ENCODE measurements around the gene TRDMT1.
A peak's percentile ranks its signal among the peaks of the same experiment; 100 is the strongest.

TRDMT1 gene

DNA sequence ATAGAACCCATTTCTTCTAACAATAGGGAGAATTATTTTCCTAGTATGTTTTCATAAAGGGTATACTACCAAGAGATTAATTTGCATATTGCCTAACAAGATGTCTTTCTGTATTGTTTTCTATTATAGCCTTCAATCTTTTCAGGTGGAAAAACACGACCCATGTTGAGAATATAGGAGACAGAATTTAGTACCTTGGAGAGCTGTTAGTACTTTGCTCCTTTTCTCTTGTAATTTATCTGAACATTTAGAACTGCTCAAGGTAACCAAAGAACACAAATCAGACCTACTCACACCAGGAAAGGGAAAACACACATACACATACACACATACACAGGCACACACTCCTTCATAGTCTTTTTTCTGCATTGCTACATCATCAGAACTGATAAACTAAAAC, 7.8 kb upstream of the TRDMT1 start:
- Histone ChIP-seq H2AFZ (ENCODE audit: low read length) (no peak overlapping the region), H3K9ac (ENCODE audit: low read depth, low read length, poor library complexity) (no peak overlapping the region), H3K27me3 (ENCODE audit: control insufficient read depth in 3 of 3, insufficient read depth in 3 of 3, low read depth in 1 of 3, low read length in 3 of 3) (no peaks in the 10 kb centered on the region), H3K4ac (ENCODE audit: low read length) (no peak overlapping the region), H3K4me2 (ENCODE audit: insufficient read depth, low read length, poor library complexity, severe bottlenecking) (no peak overlapping the region), H2BK120ac (ENCODE audit: low read depth, low read length) (no peak overlapping the region), H2BK12ac (ENCODE audit: low read length) (no peak overlapping the region), H3K14ac (ENCODE audit: low read length) (no peak overlapping the region), H3K4me1 (ENCODE audit: control insufficient read depth in 2 of 2, insufficient read depth in 1 of 2, low read depth in 1 of 2, low read length in 2 of 2) (peaks cover 6 to 11% of the 10 kb centered on the region in 2 donors), H3K79me1 (ENCODE audit: low read depth, low read length) (no peaks in the 10 kb centered on the region), H3K4me3 (ENCODE audit: low read length in 2 of 2) (no peak overlapping the region), H4K8ac (ENCODE audit: low read depth, low read length) (no peak overlapping the region), H3K9me3 (replicated peaks in 1 of 2; ENCODE audit: control insufficient read depth in 2 of 2, insufficient read depth in 1 of 2, low read depth in 1 of 2, low read length in 2 of 2) (no peaks in the 10 kb centered on the region), H2BK5ac (ENCODE audit: low read length) (no peak overlapping the region), H3K36me3 (replicated peaks in 1 of 2; ENCODE audit: control insufficient read depth in 2 of 2, insufficient read depth in 2 of 2, low read length in 2 of 2) (no peaks in the 10 kb centered on the region), H3K18ac (ENCODE audit: low read length) (no peak overlapping the region), H2BK15ac (ENCODE audit: low read length) (no peak overlapping the region), H2AK5ac (ENCODE audit: low read depth, low read length) (no peak overlapping the region), H3K27ac (replicated peaks; ENCODE audit: low read length) (no peak overlapping the region), H4K91ac (ENCODE audit: low read depth, low read length, poor library complexity) (no peak overlapping the region), H3K23ac (ENCODE audit: low read depth, low read length, poor library complexity) (no peak overlapping the region)
- no CpG with 5 or more reads among the region's 1 CpG for WGBS, 2 donors (ENCODE audit: extremely low coverage in 2 of 2, insufficient read length in 2 of 2, insufficient replicate concordance in 1 of 2)
- DNase-seq (ENCODE audit: low spot score): no peak

DNA sequence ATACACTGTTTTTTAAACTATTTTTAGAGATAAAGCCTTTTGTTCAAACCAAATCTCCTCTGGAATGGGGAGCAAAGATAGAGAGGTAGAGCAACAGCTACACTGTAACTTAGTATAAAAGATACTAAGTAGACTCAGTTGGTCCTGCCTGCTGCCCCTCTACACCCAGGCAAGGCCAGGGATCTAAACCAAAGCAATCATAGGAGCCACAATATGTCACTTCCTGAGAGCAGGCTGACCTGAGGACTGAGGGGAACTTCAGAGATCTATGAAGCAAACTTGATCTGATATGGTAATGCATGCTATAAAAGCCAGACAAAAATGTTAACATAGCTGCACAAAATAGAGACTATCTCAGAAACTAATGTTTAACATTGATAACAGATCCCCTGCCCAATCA, 7.0 kb upstream of the TRDMT1 start:
- no peak for DNase-seq (ENCODE audit: low spot score)
- Histone ChIP-seq H2AFZ (ENCODE audit: low read length) (no peak overlapping the region), H3K79me1 (ENCODE audit: low read depth, low read length) (no peaks in the 10 kb centered on the region), H4K8ac (ENCODE audit: low read depth, low read length) (no peak overlapping the region), H2BK15ac (ENCODE audit: low read length) (no peak overlapping the region), H2BK120ac (ENCODE audit: low read depth, low read length) (no peak overlapping the region), H2AK5ac (ENCODE audit: low read depth, low read length) (no peak overlapping the region), H3K27ac (replicated peaks; ENCODE audit: low read length) (no peak overlapping the region), H2BK5ac (ENCODE audit: low read length) (no peak overlapping the region), H3K9ac (ENCODE audit: low read depth, low read length, poor library complexity) (no peak overlapping the region), H3K27me3 (ENCODE audit: control insufficient read depth in 3 of 3, insufficient read depth in 3 of 3, low read depth in 1 of 3, low read length in 3 of 3) (no peaks in the 10 kb centered on the region), H4K91ac (ENCODE audit: low read depth, low read length, poor library complexity) (no peak overlapping the region), H3K4me2 (ENCODE audit: insufficient read depth, low read length, poor library complexity, severe bottlenecking) (no peak overlapping the region), H3K18ac (ENCODE audit: low read length) (peak overlapping the region; percentile 1), H3K4ac (ENCODE audit: low read length) (no peak overlapping the region), H3K4me1 (ENCODE audit: control insufficient read depth in 2 of 2, insufficient read depth in 1 of 2, low read depth in 1 of 2, low read length in 2 of 2) (peaks cover 6 to 11% of the 10 kb centered on the region in 2 donors), H3K14ac (ENCODE audit: low read length) (no peak overlapping the region), H3K9me3 (replicated peaks in 1 of 2; ENCODE audit: control insufficient read depth in 2 of 2, insufficient read depth in 1 of 2, low read depth in 1 of 2, low read length in 2 of 2) (no peaks in the 10 kb centered on the region), H3K36me3 (replicated peaks in 1 of 2; ENCODE audit: control insufficient read depth in 2 of 2, insufficient read depth in 2 of 2, low read length in 2 of 2) (no peaks in the 10 kb centered on the region), H3K23ac (ENCODE audit: low read depth, low read length, poor library complexity) (no peak overlapping the region), H3K4me3 (ENCODE audit: low read length in 2 of 2) (no peak overlapping the region), H2BK12ac (ENCODE audit: low read length) (no peak overlapping the region)

DNA sequence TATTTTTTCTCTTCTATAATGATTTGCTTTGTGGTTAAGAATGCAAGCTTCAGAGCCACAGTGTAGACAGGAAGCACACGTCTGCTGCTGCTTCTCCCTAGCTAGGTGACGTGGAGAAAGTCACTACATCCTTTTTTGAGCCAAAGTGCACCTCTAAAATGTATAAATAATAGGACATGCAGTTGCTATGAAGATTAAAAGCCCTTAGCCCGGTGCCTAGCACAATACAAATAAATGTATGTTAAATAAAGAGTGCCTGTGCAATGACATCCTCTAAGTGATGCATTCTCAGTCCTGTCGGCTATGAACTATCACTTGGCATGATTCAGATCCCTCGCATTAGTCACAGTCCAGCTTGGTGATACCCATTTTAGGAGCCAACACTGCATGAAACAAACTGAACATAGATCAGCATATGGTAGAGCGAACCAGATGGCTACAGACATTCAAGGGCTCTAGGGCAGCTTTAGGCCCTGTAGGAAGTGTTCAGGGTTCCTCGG, 4.8 kb upstream of the TRDMT1 start:
- H3K4me3 ChIP-seq (ENCODE audit: low read length in 2 of 2): peak overlapping the region in 1 of 2 donors; percentile 64
- no peak overlapping the region for H2BK5ac ChIP-seq (ENCODE audit: low read length)
- no CpG with 5 or more reads among the region's 7 CpGs for WGBS, 2 donors (ENCODE audit: extremely low coverage in 2 of 2, insufficient read length in 2 of 2, insufficient replicate concordance in 1 of 2)
- H3K23ac ChIP-seq (ENCODE audit: low read depth, low read length, poor library complexity): no peak overlapping the region
- DNase-seq (ENCODE audit: low spot score): no peak
- H2BK15ac ChIP-seq (ENCODE audit: low read length): no peak overlapping the region
- H3K4ac ChIP-seq (ENCODE audit: low read length): no peak overlapping the region
- H3K27me3 ChIP-seq (ENCODE audit: control insufficient read depth in 3 of 3, insufficient read depth in 3 of 3, low read depth in 1 of 3, low read length in 3 of 3): no peaks in the 10 kb centered on the region
- H3K18ac ChIP-seq (ENCODE audit: low read length): no peak overlapping the region
- no peak overlapping the region for H3K27ac ChIP-seq (replicated peaks; ENCODE audit: low read length)
- H2BK120ac ChIP-seq (ENCODE audit: low read depth, low read length): no peak overlapping the region
- peak overlapping the region; percentile 50 for H2AFZ ChIP-seq (ENCODE audit: low read length)
- no peak overlapping the region for H4K8ac ChIP-seq (ENCODE audit: low read depth, low read length)
- no peak overlapping the region for H3K4me2 ChIP-seq (ENCODE audit: insufficient read depth, low read length, poor library complexity, severe bottlenecking)
- no peaks in the 10 kb centered on the region for H3K79me1 ChIP-seq (ENCODE audit: low read depth, low read length)
- no peak overlapping the region for H2BK12ac ChIP-seq (ENCODE audit: low read length)
- H4K91ac ChIP-seq (ENCODE audit: low read depth, low read length, poor library complexity): no peak overlapping the region
- no peak overlapping the region for H3K9ac ChIP-seq (ENCODE audit: low read depth, low read length, poor library complexity)
- H3K4me1 ChIP-seq (ENCODE audit: control insufficient read depth in 2 of 2, insufficient read depth in 1 of 2, low read depth in 1 of 2, low read length in 2 of 2): peaks cover 5 to 20% of the 10 kb centered on the region in 2 donors
- no peak overlapping the region for H3K14ac ChIP-seq (ENCODE audit: low read length)
- H2AK5ac ChIP-seq (ENCODE audit: low read depth, low read length): no peak overlapping the region
- H3K36me3 ChIP-seq (replicated peaks in 1 of 2; ENCODE audit: control insufficient read depth in 2 of 2, insufficient read depth in 2 of 2, low read length in 2 of 2): no peaks in the 10 kb centered on the region
- no peaks in the 10 kb centered on the region for H3K9me3 ChIP-seq (replicated peaks in 1 of 2; ENCODE audit: control insufficient read depth in 2 of 2, insufficient read depth in 1 of 2, low read depth in 1 of 2, low read length in 2 of 2)

DNA sequence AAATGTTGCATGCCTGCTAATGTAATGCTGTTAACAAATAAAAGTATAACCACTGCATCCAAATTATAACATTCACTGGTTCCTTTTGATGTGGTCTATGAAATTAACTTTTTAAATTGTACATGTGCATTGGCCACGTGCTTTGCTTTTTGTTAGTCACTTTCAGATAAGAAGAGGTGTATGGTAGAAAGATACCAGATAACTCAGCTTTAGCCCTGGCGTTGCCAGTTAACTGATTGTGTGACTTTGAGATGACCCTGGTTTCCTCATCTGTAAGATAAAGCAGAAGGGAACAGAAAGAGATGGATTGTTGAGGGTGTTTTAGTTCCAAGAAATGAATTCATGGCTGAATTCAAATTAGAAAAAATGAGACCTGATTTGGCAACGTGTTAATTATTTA, 1.9 kb upstream of the TRDMT1 start:
- Histone ChIP-seq H2BK15ac (ENCODE audit: low read length) (no peak overlapping the region), H3K23ac (ENCODE audit: low read depth, low read length, poor library complexity) (no peak overlapping the region), H3K4ac (ENCODE audit: low read length) (no peak overlapping the region), H2BK12ac (ENCODE audit: low read length) (no peak overlapping the region), H4K8ac (ENCODE audit: low read depth, low read length) (no peak overlapping the region), H3K79me1 (ENCODE audit: low read depth, low read length) (no peaks in the 10 kb centered on the region), H3K9me3 (replicated peaks in 1 of 2; ENCODE audit: control insufficient read depth in 2 of 2, insufficient read depth in 1 of 2, low read depth in 1 of 2, low read length in 2 of 2) (no peaks in the 10 kb centered on the region), H3K18ac (ENCODE audit: low read length) (no peak overlapping the region), H3K4me1 (ENCODE audit: control insufficient read depth in 2 of 2, insufficient read depth in 1 of 2, low read depth in 1 of 2, low read length in 2 of 2) (peaks cover 6 to 19% of the 10 kb centered on the region in 2 donors), H3K4me3 (ENCODE audit: low read length in 2 of 2) (no peak overlapping the region), H3K14ac (ENCODE audit: low read length) (no peak overlapping the region), H4K91ac (ENCODE audit: low read depth, low read length, poor library complexity) (no peak overlapping the region), H3K4me2 (ENCODE audit: insufficient read depth, low read length, poor library complexity, severe bottlenecking) (no peak overlapping the region), H3K9ac (ENCODE audit: low read depth, low read length, poor library complexity) (no peak overlapping the region), H2BK120ac (ENCODE audit: low read depth, low read length) (no peak overlapping the region), H2BK5ac (ENCODE audit: low read length) (no peak overlapping the region), H2AFZ (ENCODE audit: low read length) (no peak overlapping the region), H2AK5ac (ENCODE audit: low read depth, low read length) (no peak overlapping the region), H3K27me3 (ENCODE audit: control insufficient read depth in 3 of 3, insufficient read depth in 3 of 3, low read depth in 1 of 3, low read length in 3 of 3) (no peaks in the 10 kb centered on the region), H3K36me3 (replicated peaks in 1 of 2; ENCODE audit: control insufficient read depth in 2 of 2, insufficient read depth in 2 of 2, low read length in 2 of 2) (no peaks in the 10 kb centered on the region), H3K27ac (replicated peaks; ENCODE audit: low read length) (no peak overlapping the region)
- WGBS, 2 donors (ENCODE audit: extremely low coverage in 2 of 2, insufficient read length in 2 of 2, insufficient replicate concordance in 1 of 2): no CpG with 5 or more reads among the region's 3 CpGs
- DNase-seq (ENCODE audit: low spot score): no peak

All from neuronal stem cell (in vitro differentiated cells).